ENCODE measurements around the gene SRPK3.

DNA sequence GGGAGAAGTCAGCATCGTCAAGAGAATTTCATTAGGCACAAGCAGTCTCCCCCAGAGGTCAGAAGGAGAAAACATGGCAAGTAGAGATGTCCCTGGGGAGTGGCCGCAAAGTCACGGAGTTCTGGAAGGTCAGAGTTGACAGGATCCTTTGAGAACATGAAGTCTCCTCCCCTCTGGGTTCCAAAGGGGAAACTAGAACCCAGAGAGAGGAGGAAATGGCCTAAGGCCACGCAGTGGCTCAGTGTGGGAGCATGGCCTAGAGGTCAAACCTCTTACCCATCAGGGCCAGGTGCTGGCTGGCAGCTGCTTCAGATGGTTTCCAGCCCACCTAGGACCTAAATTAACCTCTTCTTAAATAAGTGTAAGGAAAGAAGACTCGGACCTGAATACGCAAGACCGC is 12.4 kb downstream of the SRPK3 start:
- no peak for TF ChIP-seq REST (IDR thresholded peaks at IDR 0.05; ENCODE audit: low read depth)
- TF ChIP-seq TAF1 (IDR thresholded peaks at IDR 0.05; ENCODE audit: low read depth), result no peak
- TF ChIP-seq TEAD4 (IDR thresholded peaks at IDR 0.05), result no peak
- TF ChIP-seq EP300 (IDR thresholded peaks at IDR 0.05; ENCODE audit: borderline replicate concordance), result no peak
